Brain microvascular endothelial cell (primary cell): Measurements from ENCODE around the gene TOR1B.
"Not testable (repeated sequence)": the region's sequence is repeated elsewhere in the genome, so short reads cannot be mapped to it uniquely, and the experiment has no call there.

ENCODE experiments used
- DNase-seq: peaks from one replicate; pipeline ENCODE4 v3.0.0-alpha.2; 2020
- H3K27ac ChIP-seq: fragments of 250-450 bp; sonication (Bioruptor Pico); 2 replicates; pipeline ENCODE4 v1.5.1; 2020; ENCODE audit warnings: mild to moderate bottlenecking, moderate library complexity
- H3K27me3 ChIP-seq: fragments of 250-450 bp; sonication (Bioruptor Pico); replicated peaks from 2 replicates; pipeline ENCODE4 v1.5.1; 2020; ENCODE audit warnings: mild to moderate bottlenecking
- H3K36me3 ChIP-seq: fragments of 250-450 bp; sonication (Bioruptor Pico); replicated peaks from 2 replicates; pipeline ENCODE4 v1.5.1; 2020; ENCODE audit warnings: mild to moderate bottlenecking
- H3K4me3 ChIP-seq: 2 replicates; pipeline ENCODE4 v1.5.1; 2011; ENCODE audit warnings: low read depth, mild to moderate bottlenecking, control low read depth, low read length, moderate library complexity
- in situ Hi-C: cut with HindIII; loops from 2 replicates; pipeline ENCODE4 v1.10.0; 2017; ENCODE audit warnings: low sequenced_read_pairs, low pct_ligation_motif_present
- TF ChIP-seq, protein P1 (sequence below): IDR thresholded peaks from 2 replicates; pipeline ENCODE4 v1.5.1; 2011; ENCODE audit warnings: low read depth, mild to moderate bottlenecking, moderate library complexity, low read length, control low read depth, inconsistent platforms; ENCODE audit errors: missing control alignments

The TOR1B gene

DNA sequence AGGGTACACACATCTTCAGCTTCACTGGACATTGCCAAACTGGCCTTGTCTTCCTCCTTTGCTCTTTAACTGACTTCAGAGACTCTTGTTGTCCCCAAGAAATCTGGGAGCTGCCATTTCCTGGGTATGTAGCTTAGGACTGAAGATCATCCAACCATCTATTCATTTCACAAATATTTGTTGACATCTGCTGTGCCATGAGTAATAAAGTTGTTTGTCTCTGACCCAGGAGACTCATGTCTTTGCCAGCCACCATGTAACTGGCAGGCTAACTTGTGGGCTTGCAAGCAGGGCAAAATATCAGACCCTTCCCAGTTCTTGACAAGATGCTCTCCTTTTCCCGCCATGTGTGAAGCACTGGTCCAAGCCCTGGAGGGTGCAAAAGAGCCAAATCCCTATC lies 17.1 kb upstream of the TOR1B start:
- in situ Hi-C loops, result no loop called here
- H3K4me3 ChIP-seq, result no peak overlapping the region
- TF ChIP-seq, protein P1, sequence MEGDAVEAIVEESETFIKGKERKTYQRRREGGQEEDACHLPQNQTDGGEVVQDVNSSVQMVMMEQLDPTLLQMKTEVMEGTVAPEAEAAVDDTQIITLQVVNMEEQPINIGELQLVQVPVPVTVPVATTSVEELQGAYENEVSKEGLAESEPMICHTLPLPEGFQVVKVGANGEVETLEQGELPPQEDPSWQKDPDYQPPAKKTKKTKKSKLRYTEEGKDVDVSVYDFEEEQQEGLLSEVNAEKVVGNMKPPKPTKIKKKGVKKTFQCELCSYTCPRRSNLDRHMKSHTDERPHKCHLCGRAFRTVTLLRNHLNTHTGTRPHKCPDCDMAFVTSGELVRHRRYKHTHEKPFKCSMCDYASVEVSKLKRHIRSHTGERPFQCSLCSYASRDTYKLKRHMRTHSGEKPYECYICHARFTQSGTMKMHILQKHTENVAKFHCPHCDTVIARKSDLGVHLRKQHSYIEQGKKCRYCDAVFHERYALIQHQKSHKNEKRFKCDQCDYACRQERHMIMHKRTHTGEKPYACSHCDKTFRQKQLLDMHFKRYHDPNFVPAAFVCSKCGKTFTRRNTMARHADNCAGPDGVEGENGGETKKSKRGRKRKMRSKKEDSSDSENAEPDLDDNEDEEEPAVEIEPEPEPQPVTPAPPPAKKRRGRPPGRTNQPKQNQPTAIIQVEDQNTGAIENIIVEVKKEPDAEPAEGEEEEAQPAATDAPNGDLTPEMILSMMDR, result no peak
- no peaks in the 10 kb centered on the region for H3K36me3 ChIP-seq
- no peak for DNase-seq
- H3K27me3 ChIP-seq, result no peaks in the 10 kb centered on the region
- no peak overlapping the region for H3K27ac ChIP-seq

DNA sequence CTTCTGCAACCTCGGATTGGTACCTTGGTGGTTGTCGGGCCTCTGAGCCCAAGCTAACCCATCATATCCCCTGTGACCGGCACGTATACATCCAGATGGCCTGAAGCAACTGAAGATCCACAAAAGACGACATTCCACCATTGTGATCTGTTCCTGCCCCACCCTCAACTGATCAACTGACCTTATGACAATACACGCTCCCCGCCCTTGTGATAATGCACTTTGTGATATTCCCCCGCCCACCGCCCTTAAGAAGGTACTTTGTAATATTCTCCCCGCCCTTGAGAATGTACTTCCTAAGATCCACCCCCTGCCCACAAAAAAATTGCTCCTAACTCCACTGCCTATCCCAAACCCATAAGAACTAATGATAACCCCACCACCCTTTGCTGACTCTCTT lies 16.5 kb upstream of the TOR1B start:
- H3K27me3 ChIP-seq, result no peaks in the 10 kb centered on the region
- no peaks in the 10 kb centered on the region for H3K36me3 ChIP-seq
- DNase-seq, result no peak
- H3K27ac ChIP-seq, result no peak overlapping the region
- in situ Hi-C loops, result no loop called here
- TF ChIP-seq, protein P1, result no peak
- no peak overlapping the region for H3K4me3 ChIP-seq

DNA sequence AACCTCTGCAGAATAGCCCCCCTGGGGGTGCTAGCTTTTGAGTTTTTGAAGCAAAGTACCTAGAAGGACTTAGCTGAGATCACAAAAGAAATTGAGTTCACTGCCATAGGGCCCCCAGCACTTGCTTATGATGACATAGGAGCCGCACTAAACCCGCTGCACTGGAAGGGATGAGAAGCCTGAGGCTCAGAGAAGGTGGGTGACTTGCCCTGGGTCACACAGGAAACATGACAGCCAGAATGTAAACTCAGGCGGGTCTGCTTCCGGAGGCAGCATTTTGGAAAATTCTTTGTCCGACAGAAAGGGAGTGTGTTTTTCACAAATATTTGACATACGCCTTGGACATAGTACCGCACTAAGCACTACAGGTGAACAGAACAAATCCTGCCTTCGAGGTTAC lies 8.4 kb upstream of the TOR1B start:
- H3K36me3 ChIP-seq, result no peaks in the 10 kb centered on the region
- peaks cover 7% of the 10 kb centered on the region for H3K27me3 ChIP-seq
- H3K4me3 ChIP-seq, result no peak overlapping the region
- H3K27ac ChIP-seq, result no peak overlapping the region
- TF ChIP-seq, protein P1, result no peak
- no peak for DNase-seq
- in situ Hi-C loops, result no loop called here

DNA sequence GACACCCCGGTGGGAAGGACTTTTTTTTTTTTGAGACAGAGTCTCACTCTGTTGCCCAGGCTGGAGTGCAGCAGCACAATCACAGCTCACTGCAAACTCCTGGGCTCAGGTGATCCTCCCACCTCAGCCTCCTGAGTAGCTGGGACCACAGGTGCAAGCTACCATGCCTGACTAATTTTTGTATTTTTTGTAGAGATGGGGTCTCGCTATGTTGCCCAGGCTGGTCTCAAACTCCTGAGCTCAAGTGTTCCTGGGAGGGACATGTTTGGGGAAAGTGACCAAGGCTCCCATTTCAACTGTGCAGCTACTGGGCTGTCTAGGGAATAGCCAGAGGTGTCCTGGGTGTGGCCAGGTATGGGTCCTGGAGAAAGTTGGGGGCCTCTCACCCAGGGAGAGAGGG lies 7.0 kb upstream of the TOR1B start:
- H3K36me3 ChIP-seq, H3K27me3 ChIP-seq, DNase-seq, H3K4me3 ChIP-seq, in situ Hi-C loops, H3K27ac ChIP-seq: not testable (repeated sequence)

DNA sequence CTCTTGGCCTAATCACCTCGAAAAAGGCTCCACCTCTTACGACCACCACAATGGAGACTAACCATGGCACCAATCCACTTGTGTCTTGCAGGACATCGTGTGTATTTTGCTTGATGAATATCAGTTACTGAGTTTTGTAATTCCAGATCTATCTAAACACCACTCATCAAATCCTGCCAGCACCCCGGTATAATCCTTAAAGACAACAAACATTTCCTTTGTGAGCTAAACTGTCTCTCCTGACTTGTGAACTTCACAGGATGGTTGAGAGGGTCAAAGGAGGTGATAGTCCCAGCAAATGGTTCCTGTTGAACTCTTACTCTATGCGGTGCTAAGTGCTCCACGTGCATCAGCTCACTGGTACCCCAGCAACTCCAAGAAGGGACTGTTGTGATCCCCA lies 4.0 kb upstream of the TOR1B start:
- H3K27me3 ChIP-seq, result peaks cover 7% of the 10 kb centered on the region
- no peak overlapping the region for H3K27ac ChIP-seq
- no peak for DNase-seq
- H3K4me3 ChIP-seq, result no peak overlapping the region
- in situ Hi-C loops, result no loop called here
- TF ChIP-seq, protein P1, result no peak
- H3K36me3 ChIP-seq, result no peaks in the 10 kb centered on the region

DNA sequence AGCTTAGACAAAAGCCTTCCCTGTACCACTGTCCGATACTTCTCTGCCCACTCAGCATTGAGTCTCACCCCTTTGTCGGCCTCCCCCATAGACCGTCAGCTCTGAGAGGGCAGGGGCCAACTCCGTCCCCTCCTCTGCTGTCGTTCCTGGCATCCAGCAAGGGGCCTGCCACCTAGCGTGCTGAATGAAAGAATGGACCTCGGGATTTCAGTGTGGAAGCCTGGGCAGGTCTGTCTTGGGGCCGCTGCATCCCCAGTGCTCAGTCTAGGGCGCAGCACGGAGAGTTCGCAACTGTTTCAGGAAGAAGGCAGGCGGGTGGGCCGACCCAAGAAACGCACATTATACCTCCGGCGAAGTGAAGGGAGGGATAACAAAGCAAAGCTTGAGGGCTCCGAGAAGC lies 1.5 kb upstream of the TOR1B start:
- Histone ChIP-seq H3K36me3 (peaks cover 8% of the 10 kb centered on the region), H3K4me3 (no peak overlapping the region), H3K27ac (no peak overlapping the region), H3K27me3 (no peaks in the 10 kb centered on the region)
- in situ Hi-C loops, result no loop called here
- TF ChIP-seq, protein P1, result no peak
- no peak for DNase-seq
